ENCODE results near the gene SOCS6. TPM values are rescaled to one million over a fixed set of nuclear protein-coding genes. Genes with fewer than 3 reads are reported as not detected.
"Not testable (repeated sequence)": the region's sequence is repeated elsewhere in the genome, so short reads cannot be mapped to it uniquely, and the experiment has no call there.

SOCS6 gene
- total RNA-seq, 1 experiment from 2014 or later, result 23.2 TPM

DNA sequence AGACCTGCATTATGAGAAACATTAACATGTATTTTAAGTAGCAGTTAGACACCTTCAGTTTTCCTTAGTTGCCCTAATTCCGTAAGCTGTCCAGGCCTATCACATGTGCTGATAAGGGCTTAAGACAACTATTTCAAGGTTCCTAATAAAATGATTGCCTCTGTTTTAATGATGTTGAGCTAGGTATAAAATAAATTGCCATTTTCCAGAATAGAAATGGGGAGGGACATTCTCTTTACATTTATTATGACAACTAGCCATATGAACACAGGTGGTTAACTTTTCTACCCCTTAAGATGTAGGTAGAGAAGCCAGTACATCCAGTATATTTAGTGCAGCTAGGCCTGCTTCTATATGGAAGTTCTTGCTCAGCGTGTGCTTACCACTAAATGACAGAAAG is 65.9 kb downstream of the SOCS6 start:
- Mint-ChIP-seq H3K27me3 (ENCODE audit: insufficient read depth, unreplicated experiment) (no peaks in the 10 kb centered on the region), H3K9me3 (ENCODE audit: unreplicated experiment) (peaks cover 21% of the 10 kb centered on the region), H3K4me1 (ENCODE audit: low read depth, unreplicated experiment) (peaks cover 12% of the 10 kb centered on the region), H3K4me3 (ENCODE audit: unreplicated experiment) (no peak overlapping the region), H3K36me3 (ENCODE audit: insufficient read depth, unreplicated experiment) (peaks cover 23% of the 10 kb centered on the region), H3K27ac (ENCODE audit: unreplicated experiment) (no peak overlapping the region)
- Histone ChIP-seq H3K36me3 (ENCODE audit: control insufficient read depth, insufficient read depth, low read length) (no peaks in the 10 kb centered on the region), H3K27me3 (replicated peaks; ENCODE audit: control insufficient read depth, insufficient read depth, low read length) (no peaks in the 10 kb centered on the region), H3K9me3 (no peaks in the 10 kb centered on the region; the same call in 1 of the 2 replicates), H3K4me1 (peaks cover 8% of the 10 kb centered on the region; the same call in 1 of the 2 replicates), H3K4me3 (ENCODE audit: low read depth, low read length) (no peak overlapping the region)
- no peak for DNase-seq
- CTCF ChIA-PET, result no interaction called here
- TF ChIP-seq, protein P1, sequence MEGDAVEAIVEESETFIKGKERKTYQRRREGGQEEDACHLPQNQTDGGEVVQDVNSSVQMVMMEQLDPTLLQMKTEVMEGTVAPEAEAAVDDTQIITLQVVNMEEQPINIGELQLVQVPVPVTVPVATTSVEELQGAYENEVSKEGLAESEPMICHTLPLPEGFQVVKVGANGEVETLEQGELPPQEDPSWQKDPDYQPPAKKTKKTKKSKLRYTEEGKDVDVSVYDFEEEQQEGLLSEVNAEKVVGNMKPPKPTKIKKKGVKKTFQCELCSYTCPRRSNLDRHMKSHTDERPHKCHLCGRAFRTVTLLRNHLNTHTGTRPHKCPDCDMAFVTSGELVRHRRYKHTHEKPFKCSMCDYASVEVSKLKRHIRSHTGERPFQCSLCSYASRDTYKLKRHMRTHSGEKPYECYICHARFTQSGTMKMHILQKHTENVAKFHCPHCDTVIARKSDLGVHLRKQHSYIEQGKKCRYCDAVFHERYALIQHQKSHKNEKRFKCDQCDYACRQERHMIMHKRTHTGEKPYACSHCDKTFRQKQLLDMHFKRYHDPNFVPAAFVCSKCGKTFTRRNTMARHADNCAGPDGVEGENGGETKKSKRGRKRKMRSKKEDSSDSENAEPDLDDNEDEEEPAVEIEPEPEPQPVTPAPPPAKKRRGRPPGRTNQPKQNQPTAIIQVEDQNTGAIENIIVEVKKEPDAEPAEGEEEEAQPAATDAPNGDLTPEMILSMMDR (IDR thresholded peaks at IDR 0.05; ENCODE audit: insufficient read depth in 1 of 2, low read depth in 1 of 2, low read length in 1 of 2, severe bottlenecking in 1 of 2, unreplicated experiment in 1 of 2), result no peak
- POLR2A ChIA-PET, result no interaction called here
- no TSS peak for BruUV-seq (replicated peaks)
- intact Hi-C loops (cut with micrococcal nuclease; ENCODE audit: unreplicated experiment), result no loop called here

DNA sequence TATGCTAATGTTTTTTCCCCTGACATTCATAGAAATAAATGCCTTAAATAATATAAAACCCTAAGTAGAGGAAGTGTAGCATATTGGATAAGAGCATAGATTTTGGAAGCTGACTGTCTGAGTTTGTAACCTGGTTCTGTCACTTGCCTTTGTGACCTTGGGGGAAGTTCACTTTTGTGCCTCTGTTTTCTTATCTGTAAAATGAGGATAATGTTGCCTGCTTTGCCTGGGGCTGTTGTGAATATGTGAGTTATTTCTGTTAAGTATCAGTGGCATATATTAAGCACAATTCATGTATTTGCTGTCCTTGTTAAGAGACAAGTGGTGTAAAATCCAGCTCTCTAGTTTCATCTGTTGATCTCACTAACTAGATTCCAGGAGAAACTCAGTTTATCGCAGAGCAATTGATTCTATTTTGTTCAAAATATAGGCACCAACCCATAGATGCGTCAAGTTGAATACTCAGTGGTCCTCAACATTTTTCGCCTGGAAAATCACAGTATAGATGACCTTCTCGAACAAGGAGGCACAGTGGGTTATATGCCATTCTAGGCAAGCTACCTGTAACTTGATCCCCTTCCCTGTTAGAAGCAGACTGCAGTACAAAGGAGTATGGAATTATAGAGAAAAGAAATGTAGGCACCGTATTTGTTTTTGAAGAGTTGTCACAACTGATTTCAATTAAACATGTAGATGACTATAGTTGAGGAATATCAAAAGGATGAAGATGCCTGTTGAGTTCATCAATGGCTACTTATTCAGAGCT is 67.0 kb downstream of the SOCS6 start:
- no peak overlapping the region for H3K4me3 Mint-ChIP-seq (ENCODE audit: unreplicated experiment)
- intact Hi-C loops (cut with micrococcal nuclease; ENCODE audit: unreplicated experiment), result no loop called here
- peaks cover 12% of the 10 kb centered on the region for H3K4me1 Mint-ChIP-seq (ENCODE audit: low read depth, unreplicated experiment)
- DNase-seq, result no peak
- Histone ChIP-seq H3K4me3 (ENCODE audit: low read depth, low read length) (no peak overlapping the region), H3K9me3 (no peaks in the 10 kb centered on the region; the same call in 1 of the 2 replicates), H3K36me3 (ENCODE audit: control insufficient read depth, insufficient read depth, low read length) (no peaks in the 10 kb centered on the region), H3K4me1 (peaks cover 8% of the 10 kb centered on the region; the same call in 1 of the 2 replicates), H3K27me3 (replicated peaks; ENCODE audit: control insufficient read depth, insufficient read depth, low read length) (no peaks in the 10 kb centered on the region)
- TF ChIP-seq, protein P1 (IDR thresholded peaks at IDR 0.05; ENCODE audit: insufficient read depth in 1 of 2, low read depth in 1 of 2, low read length in 1 of 2, severe bottlenecking in 1 of 2, unreplicated experiment in 1 of 2), result no peak
- H3K27ac Mint-ChIP-seq (ENCODE audit: unreplicated experiment), result no peak overlapping the region
- H3K27me3 Mint-ChIP-seq (ENCODE audit: insufficient read depth, unreplicated experiment), result no peaks in the 10 kb centered on the region
- ChIA-PET POLR2A (interaction anchor here (0.5 kb wide), 1 partner anchor 787 kb away, joined by 3 read pairs; no protein-coding TSS in a partner anchor), CTCF (no interaction called here)
- no TSS peak for BruUV-seq (replicated peaks)
- H3K36me3 Mint-ChIP-seq (ENCODE audit: insufficient read depth, unreplicated experiment), result peaks cover 17% of the 10 kb centered on the region
- H3K9me3 Mint-ChIP-seq (ENCODE audit: unreplicated experiment), result peaks cover 21% of the 10 kb centered on the region

DNA sequence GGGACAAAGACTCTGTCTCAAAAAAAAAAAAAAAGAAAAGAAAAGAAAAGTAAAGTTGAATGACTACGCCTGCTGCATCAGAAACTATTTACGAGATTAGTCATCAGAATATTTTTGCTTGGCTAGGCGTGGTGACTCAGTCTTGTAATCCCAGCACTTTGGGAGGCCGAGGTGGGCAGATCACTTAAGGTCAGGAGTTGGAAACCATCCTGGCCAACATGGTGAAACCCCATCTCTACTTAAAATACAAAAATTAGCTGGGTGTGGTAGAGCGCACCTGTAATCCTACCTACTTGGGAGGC is 69.2 kb downstream of the SOCS6 start:
- Mint-ChIP-seq H3K9me3 (ENCODE audit: unreplicated experiment) (peaks cover 21% of the 10 kb centered on the region), H3K4me1 (ENCODE audit: low read depth, unreplicated experiment) (peaks cover 12% of the 10 kb centered on the region)
- H3K9me3 ChIP-seq; H3K27ac Mint-ChIP-seq (ENCODE audit: unreplicated experiment); H3K36me3 Mint-ChIP-seq (ENCODE audit: insufficient read depth, unreplicated experiment); H3K4me3 ChIP-seq (ENCODE audit: low read depth, low read length); CTCF ChIA-PET; BruUV-seq (replicated peaks); H3K27me3 ChIP-seq (replicated peaks; ENCODE audit: control insufficient read depth, insufficient read depth, low read length); H3K27me3 Mint-ChIP-seq (ENCODE audit: insufficient read depth, unreplicated experiment); POLR2A ChIA-PET; H3K36me3 ChIP-seq (ENCODE audit: control insufficient read depth, insufficient read depth, low read length); H3K4me1 ChIP-seq; DNase-seq; intact Hi-C loops (cut with micrococcal nuclease; ENCODE audit: unreplicated experiment); H3K4me3 Mint-ChIP-seq (ENCODE audit: unreplicated experiment): not testable (repeated sequence)
